Activated naive CD8-positive, alpha-beta T cell treated with anti-CD3 and anti-CD28 coated beads for 36 hours (primary cell): ENCODE data around the gene PROX2. TPM values are rescaled to one million over a fixed set of nuclear protein-coding genes. Genes with fewer than 3 reads are reported as not detected.

ENCODE experiments used
- DNase-seq: peaks from one replicate; pipeline ENCODE4 v3.0.0; 2021
- H3K27ac Mint-ChIP-seq: one replicate; pipeline ENCODE4 v1.8.0; 2022; ENCODE audit warnings: mild to moderate bottlenecking, moderate library complexity, mixed read lengths
- H3K27me3 Mint-ChIP-seq: one replicate; pipeline ENCODE4 v1.8.0; 2022; ENCODE audit warnings: mild to moderate bottlenecking, mixed read lengths
- H3K36me3 Mint-ChIP-seq: one replicate; pipeline ENCODE4 v1.8.0; 2021; ENCODE audit warnings: mild to moderate bottlenecking, mixed read lengths
- H3K4me1 Mint-ChIP-seq: one replicate; pipeline ENCODE4 v1.8.0; 2021; ENCODE audit warnings: mixed read lengths
- H3K4me3 Mint-ChIP-seq: one replicate; pipeline ENCODE4 v1.8.0; 2022; ENCODE audit warnings: mild to moderate bottlenecking, moderate library complexity, mixed read lengths
- H3K9me3 Mint-ChIP-seq: one replicate; pipeline ENCODE4 v1.8.0; 2022; ENCODE audit warnings: mixed read lengths
- total RNA-seq, 2 experiments: library from RNA; stranded (reverse); gene quantifications; one replicate each; pipeline ENCODE4 v1.2.3, GENCODE V29; 2021

PROX2 gene
- total RNA-seq, 2 experiments from 2014 or later = 0.87 to 1.5 TPM

DNA sequence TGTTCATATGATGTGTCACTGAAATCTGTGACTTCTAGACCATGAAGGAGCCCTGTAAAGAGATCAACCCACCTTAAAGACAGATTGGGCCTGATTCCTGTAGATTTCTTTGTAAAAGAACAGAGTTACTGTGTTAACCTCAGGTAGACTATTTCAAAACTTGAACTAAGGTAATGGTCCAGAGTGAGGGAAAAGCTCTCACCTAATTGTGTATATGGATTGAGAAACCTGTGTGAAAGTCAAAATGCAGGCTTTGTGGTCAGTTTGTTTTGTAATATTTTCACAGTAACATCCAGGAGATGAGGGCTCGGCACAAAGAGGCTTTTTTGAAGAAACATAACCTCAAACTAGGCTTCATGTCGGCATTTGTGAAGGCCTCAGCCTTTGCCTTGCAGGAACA is 22.1 kb upstream of the PROX2 start:
- Mint-ChIP-seq H3K36me3 (peaks cover 24% of the 10 kb centered on the region), H3K27me3 (no peaks in the 10 kb centered on the region), H3K27ac (no peak overlapping the region), H3K4me1 (peaks cover 2% of the 10 kb centered on the region), H3K9me3 (no peaks in the 10 kb centered on the region), H3K4me3 (no peak overlapping the region)
- DNase-seq = no peak

- H3K4me3 Mint-ChIP-seq = no peak overlapping the region
- H3K9me3 Mint-ChIP-seq = no peaks in the 10 kb centered on the region
- no peaks in the 10 kb centered on the region for H3K27me3 Mint-ChIP-seq
- DNase-seq = no peak
- H3K4me1 Mint-ChIP-seq = peaks cover 2% of the 10 kb centered on the region
- H3K27ac Mint-ChIP-seq = no peak overlapping the region
- peaks cover 27% of the 10 kb centered on the region for H3K36me3 Mint-ChIP-seq
Observed at GRCh38 chr14:74897642-74898041, 21.7 kb upstream of the PROX2 start.

DNA sequence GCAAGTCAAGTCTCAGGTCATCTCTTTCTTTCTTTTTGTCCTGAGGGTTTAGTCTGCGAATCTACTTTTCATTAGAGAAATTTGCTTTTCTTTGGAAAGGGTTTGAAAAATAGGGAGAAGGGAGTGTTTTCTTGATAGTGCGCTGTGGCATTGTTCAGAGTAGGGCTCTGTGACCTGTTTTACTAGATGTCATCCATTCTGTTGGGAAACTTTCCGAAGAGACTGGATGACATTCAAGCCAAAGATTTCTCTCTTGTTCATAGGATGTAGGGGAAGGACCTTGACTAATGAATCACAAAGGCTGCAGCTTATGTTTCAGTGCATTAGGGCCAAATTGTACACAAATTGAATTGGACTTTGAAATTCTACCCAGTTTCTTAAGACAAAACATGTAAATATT is 20.5 kb upstream of the PROX2 start:
- Mint-ChIP-seq H3K4me1 (peaks cover 2% of the 10 kb centered on the region), H3K9me3 (no peaks in the 10 kb centered on the region), H3K27me3 (no peaks in the 10 kb centered on the region), H3K36me3 (peaks cover 28% of the 10 kb centered on the region), H3K4me3 (no peak overlapping the region), H3K27ac (no peak overlapping the region)
- no peak for DNase-seq

DNA sequence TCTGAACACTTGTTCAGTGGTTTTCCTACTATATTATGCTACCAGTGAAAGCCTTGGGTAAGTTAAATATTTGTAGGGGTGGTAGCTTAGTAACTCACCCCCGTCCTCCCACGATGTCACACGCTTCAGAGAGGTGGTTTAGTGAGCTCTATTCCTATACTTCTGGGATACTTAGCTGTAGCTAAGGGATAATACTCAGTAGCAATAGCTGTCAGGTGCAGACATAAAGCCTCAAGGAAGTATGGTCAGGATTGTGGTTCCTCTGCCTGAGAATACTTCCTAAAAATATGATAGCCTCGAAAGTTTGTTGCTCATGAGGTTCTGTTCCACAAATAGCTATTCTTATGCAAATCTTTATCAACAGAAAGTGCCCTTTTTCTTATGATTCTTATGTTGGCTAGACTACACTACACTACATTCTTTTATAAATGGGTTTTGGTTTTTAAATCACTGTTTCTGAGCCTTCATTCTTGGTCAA is 17.7 kb upstream of the PROX2 start:
- Mint-ChIP-seq H3K27ac (peak overlapping the region; percentile 76), H3K36me3 (peaks cover 25% of the 10 kb centered on the region)
- DNase-seq = no peak

GRCh38 chr14:74892745-74893144 is 16.8 kb upstream of the PROX2 start:
- Mint-ChIP-seq H3K4me3 (no peak overlapping the region), H3K4me1 (peaks cover 9% of the 10 kb centered on the region), H3K27me3 (no peaks in the 10 kb centered on the region), H3K9me3 (no peaks in the 10 kb centered on the region), H3K36me3 (peaks cover 25% of the 10 kb centered on the region), H3K27ac (no peak overlapping the region)
- no peak for DNase-seq

More for the DNA sequence above, 17.7 kb upstream of the PROX2 start:
- no peaks in the 10 kb centered on the region for H3K27me3 Mint-ChIP-seq
- H3K4me1 Mint-ChIP-seq = peaks cover 2% of the 10 kb centered on the region
- no peaks in the 10 kb centered on the region for H3K9me3 Mint-ChIP-seq
- no peak overlapping the region for H3K4me3 Mint-ChIP-seq

GRCh38 chr14:74891870-74892269 is 15.9 kb upstream of the PROX2 start:
- H3K9me3 Mint-ChIP-seq = no peaks in the 10 kb centered on the region
- peaks cover 19% of the 10 kb centered on the region for H3K36me3 Mint-ChIP-seq
- H3K4me1 Mint-ChIP-seq = peaks cover 9% of the 10 kb centered on the region
- no peak for DNase-seq
- no peaks in the 10 kb centered on the region for H3K27me3 Mint-ChIP-seq
- no peak overlapping the region for H3K27ac Mint-ChIP-seq
- H3K4me3 Mint-ChIP-seq = no peak overlapping the region

GRCh38 chr14:74890262-74890661 is 14.3 kb upstream of the PROX2 start:
- Mint-ChIP-seq H3K4me3 (no peak overlapping the region), H3K36me3 (peaks cover 19% of the 10 kb centered on the region), H3K4me1 (peaks cover 23% of the 10 kb centered on the region), H3K9me3 (no peaks in the 10 kb centered on the region), H3K27ac (no peak overlapping the region), H3K27me3 (no peaks in the 10 kb centered on the region)
- DNase-seq = no peak

GRCh38 chr14:74888164-74889158 is 12.5 kb upstream of the PROX2 start:
- peaks cover 37% of the 10 kb centered on the region for H3K4me1 Mint-ChIP-seq
- H3K27me3 Mint-ChIP-seq = no peaks in the 10 kb centered on the region
- DNase-seq = no peak
- peak overlapping the region; percentile 38 for H3K27ac Mint-ChIP-seq
- H3K36me3 Mint-ChIP-seq = peaks cover 26% of the 10 kb centered on the region
- H3K4me3 Mint-ChIP-seq = no peak overlapping the region
- no peaks in the 10 kb centered on the region for H3K9me3 Mint-ChIP-seq

GRCh38 chr14:74886001-74886400 is 10.1 kb upstream of the PROX2 start:
- Mint-ChIP-seq H3K4me3 (no peak overlapping the region), H3K4me1 (peaks cover 47% of the 10 kb centered on the region), H3K27me3 (no peaks in the 10 kb centered on the region), H3K9me3 (no peaks in the 10 kb centered on the region), H3K36me3 (peaks cover 34% of the 10 kb centered on the region), H3K27ac (no peak overlapping the region)
- DNase-seq = no peak

DNA sequence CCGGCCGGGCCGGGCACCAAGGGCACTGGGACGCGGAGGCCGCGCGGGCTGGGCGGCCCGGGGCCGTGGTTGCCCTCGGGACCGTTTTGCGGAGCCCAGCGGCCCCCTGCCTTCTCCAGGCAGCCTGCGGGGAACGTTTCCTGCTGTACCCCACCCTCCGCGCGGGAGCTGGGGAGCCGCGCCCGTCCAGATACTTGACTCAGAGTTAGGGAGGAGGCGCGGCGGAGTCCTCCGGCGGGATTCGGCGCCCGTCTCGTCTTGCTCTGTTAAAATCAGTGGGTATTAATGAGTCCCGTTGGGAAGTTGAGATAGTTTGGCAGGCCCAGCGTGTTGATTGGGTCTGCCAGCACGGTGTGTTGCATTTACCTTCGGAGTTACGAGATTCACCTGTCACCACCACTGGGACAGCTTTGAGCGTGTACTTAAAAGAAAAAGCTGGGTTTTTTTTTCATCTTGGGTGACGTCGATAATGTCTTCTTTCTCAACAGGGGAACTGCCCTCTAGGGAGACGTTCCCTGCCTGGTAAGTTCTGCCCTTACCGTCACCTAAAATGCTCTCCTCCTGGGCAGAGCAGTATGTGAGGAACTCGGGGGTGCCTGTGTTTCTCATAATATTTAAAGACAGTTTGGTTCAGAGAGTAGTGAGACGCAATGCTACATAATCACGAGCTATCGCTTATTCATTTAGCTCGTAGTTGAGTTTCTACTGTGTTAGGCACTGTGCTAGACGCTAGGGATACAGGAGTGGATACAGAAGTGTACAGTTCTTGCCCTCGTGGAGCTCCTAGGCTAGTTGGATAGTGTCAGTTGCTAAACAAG is 6.4 kb upstream of the PROX2 start:
- peak overlapping the region; percentile 96 for H3K27ac Mint-ChIP-seq
- DNase-seq = peak; percentile 63
- H3K4me1 Mint-ChIP-seq = peaks cover 53% of the 10 kb centered on the region

DNA sequence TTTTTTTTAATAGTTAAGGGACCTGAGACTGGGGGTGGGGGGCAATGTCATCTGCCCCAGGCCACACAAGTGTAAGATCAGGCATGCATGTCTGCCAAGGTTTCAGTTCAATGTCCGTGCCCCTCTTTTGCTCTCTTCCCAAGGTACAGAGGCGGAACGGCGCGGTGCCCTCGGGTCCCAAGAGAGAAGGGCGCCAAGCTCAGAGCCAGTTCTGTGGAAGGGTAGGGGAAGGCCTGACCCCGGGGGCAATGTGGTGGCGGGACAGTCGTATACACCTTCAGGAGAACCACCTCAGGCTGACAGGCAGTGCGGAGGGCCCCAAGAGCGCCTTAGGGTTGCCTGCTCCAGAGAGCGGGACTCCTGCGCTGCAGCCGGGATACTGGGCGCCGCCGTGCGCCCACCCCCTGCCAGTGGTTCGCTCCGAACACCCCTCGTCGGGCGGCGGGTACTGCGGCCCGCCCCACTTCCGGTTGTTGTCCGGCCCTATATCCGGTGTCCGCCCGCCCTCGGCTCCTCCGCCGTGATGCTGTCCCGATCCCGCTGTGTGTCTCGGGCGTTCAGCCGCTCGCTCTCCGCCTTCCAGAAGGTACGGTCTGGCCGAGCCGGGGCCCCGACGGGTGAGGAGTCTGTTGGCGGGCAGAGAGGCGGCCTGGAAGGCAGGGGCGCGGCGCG is 5.6 kb upstream of the PROX2 start, which contains the start of gene DLST:
DLST (plus strand) TSS at position 486 of the 672 bp plus-strand sequence; CDS start at position 524, 38 bp downstream.
- H3K27ac Mint-ChIP-seq = peak within 1 kb of the TSS; percentile 96
- peak within 1 kb of the TSS; percentile 89 for H3K4me3 Mint-ChIP-seq
- H3K36me3 Mint-ChIP-seq = peaks cover 29% of the 10 kb centered on the region
- DNase-seq = peak; percentile 92
- no peaks in the 10 kb centered on the region for H3K27me3 Mint-ChIP-seq
- no peaks in the 10 kb centered on the region for H3K9me3 Mint-ChIP-seq
- H3K4me1 Mint-ChIP-seq = peaks cover 53% of the 10 kb centered on the region

More for the DNA sequence above, 6.4 kb upstream of the PROX2 start:
- peaks cover 29% of the 10 kb centered on the region for H3K36me3 Mint-ChIP-seq
- peak overlapping the region; percentile 89 for H3K4me3 Mint-ChIP-seq
- H3K9me3 Mint-ChIP-seq = no peaks in the 10 kb centered on the region
- H3K27me3 Mint-ChIP-seq = no peaks in the 10 kb centered on the region

GRCh38 chr14:74879427-74880182 is 3.7 kb upstream of the PROX2 start:
- no peaks in the 10 kb centered on the region for H3K9me3 Mint-ChIP-seq
- H3K4me3 Mint-ChIP-seq = no peak overlapping the region
- peaks cover 50% of the 10 kb centered on the region for H3K4me1 Mint-ChIP-seq
- H3K27ac Mint-ChIP-seq = peak overlapping the region; percentile 64
- DNase-seq = no peak
- no peaks in the 10 kb centered on the region for H3K27me3 Mint-ChIP-seq
- H3K36me3 Mint-ChIP-seq = peaks cover 21% of the 10 kb centered on the region

DNA sequence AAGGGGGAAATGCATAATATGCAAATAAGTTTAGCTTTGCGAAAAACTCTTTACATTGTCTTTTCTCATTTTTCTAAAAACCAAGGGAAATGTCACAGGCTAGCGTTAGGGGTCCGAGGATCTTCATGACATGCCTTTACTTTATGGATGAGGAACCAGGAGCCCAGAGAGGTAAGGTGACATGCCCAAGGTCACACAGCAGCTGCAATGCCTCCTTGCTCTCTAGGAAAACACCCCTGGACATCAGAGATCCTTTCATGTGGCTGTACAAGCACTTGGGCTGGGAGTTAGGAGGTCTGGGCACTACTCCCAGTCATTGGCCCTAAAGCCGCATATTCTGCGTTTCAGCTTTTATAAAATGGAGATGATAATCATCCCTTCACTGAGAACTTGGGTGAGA is 741 bp downstream of the PROX2 start:
- no peaks in the 10 kb centered on the region for H3K9me3 Mint-ChIP-seq
- no peaks in the 10 kb centered on the region for H3K36me3 Mint-ChIP-seq
- DNase-seq = no peak
- H3K4me1 Mint-ChIP-seq = peaks cover 24% of the 10 kb centered on the region
- H3K27me3 Mint-ChIP-seq = no peaks in the 10 kb centered on the region
- H3K27ac Mint-ChIP-seq = no peak overlapping the region
- H3K4me3 Mint-ChIP-seq = peak overlapping the region; percentile 73

DNA sequence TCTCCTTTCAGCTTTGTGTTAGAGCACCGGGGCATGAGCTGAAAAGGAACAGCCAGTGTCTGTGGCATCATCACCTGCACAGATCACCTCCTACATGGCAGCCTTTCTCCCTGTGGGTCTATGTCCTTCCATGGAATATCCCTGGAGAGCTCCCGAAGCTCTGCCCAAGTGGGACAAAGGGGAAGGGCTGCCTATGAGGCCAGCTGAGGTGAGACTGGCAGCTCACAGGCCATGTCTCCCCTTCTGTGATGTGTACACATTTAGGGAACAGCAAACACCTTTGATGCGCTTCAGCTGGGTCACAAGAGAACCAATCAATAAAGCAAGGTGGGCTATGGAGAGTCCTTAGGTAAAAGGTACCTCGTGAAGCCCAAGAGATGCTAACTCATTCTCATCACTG is 4.1 kb downstream of the PROX2 start:
- Mint-ChIP-seq H3K4me1 (peaks cover 32% of the 10 kb centered on the region), H3K4me3 (no peak overlapping the region), H3K36me3 (no peaks in the 10 kb centered on the region), H3K9me3 (no peaks in the 10 kb centered on the region), H3K27ac (no peak overlapping the region), H3K27me3 (no peaks in the 10 kb centered on the region)
- DNase-seq = no peak
